ENCODE data around the gene TPX2. TPM values are rescaled to one million over a fixed set of nuclear protein-coding genes. Genes with fewer than 3 reads are reported as not detected.
A peak's percentile ranks its signal among the peaks of the same experiment; 100 is the strongest.

Gene TPX2, protein sequence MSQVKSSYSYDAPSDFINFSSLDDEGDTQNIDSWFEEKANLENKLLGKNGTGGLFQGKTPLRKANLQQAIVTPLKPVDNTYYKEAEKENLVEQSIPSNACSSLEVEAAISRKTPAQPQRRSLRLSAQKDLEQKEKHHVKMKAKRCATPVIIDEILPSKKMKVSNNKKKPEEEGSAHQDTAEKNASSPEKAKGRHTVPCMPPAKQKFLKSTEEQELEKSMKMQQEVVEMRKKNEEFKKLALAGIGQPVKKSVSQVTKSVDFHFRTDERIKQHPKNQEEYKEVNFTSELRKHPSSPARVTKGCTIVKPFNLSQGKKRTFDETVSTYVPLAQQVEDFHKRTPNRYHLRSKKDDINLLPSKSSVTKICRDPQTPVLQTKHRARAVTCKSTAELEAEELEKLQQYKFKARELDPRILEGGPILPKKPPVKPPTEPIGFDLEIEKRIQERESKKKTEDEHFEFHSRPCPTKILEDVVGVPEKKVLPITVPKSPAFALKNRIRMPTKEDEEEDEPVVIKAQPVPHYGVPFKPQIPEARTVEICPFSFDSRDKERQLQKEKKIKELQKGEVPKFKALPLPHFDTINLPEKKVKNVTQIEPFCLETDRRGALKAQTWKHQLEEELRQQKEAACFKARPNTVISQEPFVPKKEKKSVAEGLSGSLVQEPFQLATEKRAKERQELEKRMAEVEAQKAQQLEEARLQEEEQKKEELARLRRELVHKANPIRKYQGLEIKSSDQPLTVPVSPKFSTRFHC
- 10 to 100 TPM; 44.9 to 53.9 (median 49.4) TPM for polyA plus RNA-seq (ENCODE audit: insufficient read length in 3 of 3)
- long read RNA-seq, donor 1, transcript TPX2-201 (18 exons, 3,497 nt): major isoform, 6 of 6 reads
- long read RNA-seq, donor 1, partial matches to known transcripts: 0 of 6 reads
- long read RNA-seq, donor 1, other reads (novel, unspliced or antisense): 0 of 6 reads
- long read RNA-seq, donor 2, transcript TPX2-201 (18 exons, 3,497 nt): major isoform, 6 of 11 reads
- long read RNA-seq, donor 2, partial matches to known transcripts: 5 of 11 reads
- long read RNA-seq, donor 2, other reads (novel, unspliced or antisense): 0 of 11 reads
- long read RNA-seq, donor 3, partial matches to known transcripts: 5 of 5 reads
- long read RNA-seq, donor 3, other reads (novel, unspliced or antisense): 0 of 5 reads
- long read RNA-seq, donor 4, transcript TPX2-201 (18 exons, 3,497 nt): major isoform, 9 of 9 reads
- long read RNA-seq, donor 4, partial matches to known transcripts: 0 of 9 reads
- long read RNA-seq, donor 4, other reads (novel, unspliced or antisense): 0 of 9 reads
- long read RNA-seq, donor 5: 0 reads
- long read RNA-seq, donor 6, transcript TPX2-201 (18 exons, 3,497 nt): major isoform, 5 of 10 reads
- long read RNA-seq, donor 6, partial matches to known transcripts: 5 of 10 reads
- long read RNA-seq, donor 6, other reads (novel, unspliced or antisense): 0 of 10 reads
- long read RNA-seq, donor 7, partial matches to known transcripts: 0 of 3 reads
- long read RNA-seq, donor 7, other reads (novel, unspliced or antisense): 0 of 3 reads
- long read RNA-seq, donor 8, partial matches to known transcripts: 0 of 2 reads
- long read RNA-seq, donor 8, other reads (novel, unspliced or antisense): 0 of 2 reads
- long read RNA-seq, donor 9, transcript TPX2-201 (18 exons, 3,497 nt): major isoform, 7 of 14 reads
- long read RNA-seq, donor 9, partial matches to known transcripts: 7 of 14 reads
- long read RNA-seq, donor 9, other reads (novel, unspliced or antisense): 0 of 14 reads
- long read RNA-seq, donor 10, partial matches to known transcripts: 10 of 10 reads
- long read RNA-seq, donor 10, other reads (novel, unspliced or antisense): 0 of 10 reads
- long read RNA-seq, donor 11: 0 reads
- long read RNA-seq, donor 12, transcript TPX2-201 (18 exons, 3,497 nt): major isoform, 8 of 8 reads
- long read RNA-seq, donor 12, partial matches to known transcripts: 0 of 8 reads
- long read RNA-seq, donor 12, other reads (novel, unspliced or antisense): 0 of 8 reads
- long read RNA-seq, donor 13, partial matches to known transcripts: 5 of 8 reads
- long read RNA-seq, donor 13, other reads (novel, unspliced or antisense): 0 of 8 reads
- long read RNA-seq, donor 14, partial matches to known transcripts: 38 of 41 reads
- long read RNA-seq, donor 14, other reads (novel, unspliced or antisense): 0 of 41 reads
- long read RNA-seq, donor 15, transcript TPX2-201 (18 exons, 3,497 nt): major isoform, 7 of 12 reads
- long read RNA-seq, donor 15, partial matches to known transcripts: 5 of 12 reads
- long read RNA-seq, donor 15, other reads (novel, unspliced or antisense): 0 of 12 reads
- long read RNA-seq, donor 16, transcript TPX2-201 (18 exons, 3,497 nt): major isoform, 5 of 10 reads
- long read RNA-seq, donor 16, partial matches to known transcripts: 5 of 10 reads
- long read RNA-seq, donor 16, other reads (novel, unspliced or antisense): 0 of 10 reads

DNA sequence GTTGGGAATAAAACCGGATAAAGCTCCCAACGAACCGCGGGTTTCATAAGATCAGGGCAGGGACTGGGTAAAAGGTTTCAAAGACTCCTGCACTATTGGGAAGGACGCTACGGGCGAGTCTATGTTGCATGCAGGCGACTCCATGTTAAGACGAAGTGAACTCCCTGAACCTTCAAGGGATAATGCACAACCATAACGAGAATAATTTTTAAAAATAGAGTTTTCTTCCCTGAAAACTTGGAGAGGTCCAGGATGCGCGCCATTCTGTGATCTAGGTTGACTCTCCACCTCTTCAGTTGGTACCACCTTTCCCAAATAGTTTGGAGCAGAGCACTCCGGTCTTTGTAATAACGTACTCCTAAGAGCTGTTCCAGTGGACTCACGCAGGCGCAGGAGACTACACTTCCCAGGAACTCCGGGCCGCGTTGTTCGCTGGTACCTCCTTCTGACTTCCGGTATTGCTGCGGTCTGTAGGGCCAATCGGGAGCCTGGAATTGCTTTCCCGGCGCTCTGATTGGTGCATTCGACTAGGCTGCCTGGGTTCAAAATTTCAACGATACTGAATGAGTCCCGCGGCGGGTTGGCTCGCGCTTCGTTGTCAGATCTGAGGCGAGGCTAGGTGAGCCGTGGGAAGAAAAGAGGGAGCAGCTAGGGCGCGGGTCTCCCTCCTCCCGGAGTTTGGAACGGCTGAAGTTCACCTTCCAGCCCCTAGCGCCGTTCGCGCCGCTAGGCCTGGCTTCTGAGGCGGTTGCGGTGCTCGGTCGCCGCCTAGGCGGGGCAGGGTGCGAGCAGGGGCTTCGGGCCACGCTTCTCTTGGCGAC lies at the start of gene TPX2:
Gene TPX2, plus strand, starts transcription at position 562 of the 821 bp plus-strand sequence. CDS start 18,187 bp downstream, outside the sequence.
- DNase-seq: peak; percentile 97

DNA sequence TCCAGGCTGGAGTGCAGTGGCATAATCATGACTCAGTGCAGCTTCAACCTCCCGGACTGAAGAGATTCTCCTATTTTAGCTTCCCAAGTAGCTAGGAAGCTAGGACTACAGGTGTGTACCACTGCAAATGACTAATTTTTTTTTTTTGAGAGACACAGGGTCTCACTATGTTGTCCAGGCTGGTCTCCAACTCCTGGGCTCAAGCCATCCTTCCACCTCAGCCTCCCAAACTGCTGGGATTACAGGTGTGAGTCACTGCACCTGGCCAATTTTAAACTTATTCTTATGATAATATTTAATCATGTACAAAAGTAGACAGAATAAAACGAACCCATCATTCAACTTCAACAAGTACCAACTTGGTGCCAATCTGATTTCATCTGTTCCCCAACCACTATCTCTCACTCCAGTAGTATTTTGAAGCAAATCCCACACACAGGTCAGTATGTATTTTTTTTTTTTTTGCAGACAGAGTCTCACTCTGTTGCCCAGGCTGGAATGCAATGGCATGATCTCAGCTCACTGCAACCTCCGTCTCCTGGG lies 48.9 kb upstream of the TPX2 start:
- no peak for DNase-seq

DNA sequence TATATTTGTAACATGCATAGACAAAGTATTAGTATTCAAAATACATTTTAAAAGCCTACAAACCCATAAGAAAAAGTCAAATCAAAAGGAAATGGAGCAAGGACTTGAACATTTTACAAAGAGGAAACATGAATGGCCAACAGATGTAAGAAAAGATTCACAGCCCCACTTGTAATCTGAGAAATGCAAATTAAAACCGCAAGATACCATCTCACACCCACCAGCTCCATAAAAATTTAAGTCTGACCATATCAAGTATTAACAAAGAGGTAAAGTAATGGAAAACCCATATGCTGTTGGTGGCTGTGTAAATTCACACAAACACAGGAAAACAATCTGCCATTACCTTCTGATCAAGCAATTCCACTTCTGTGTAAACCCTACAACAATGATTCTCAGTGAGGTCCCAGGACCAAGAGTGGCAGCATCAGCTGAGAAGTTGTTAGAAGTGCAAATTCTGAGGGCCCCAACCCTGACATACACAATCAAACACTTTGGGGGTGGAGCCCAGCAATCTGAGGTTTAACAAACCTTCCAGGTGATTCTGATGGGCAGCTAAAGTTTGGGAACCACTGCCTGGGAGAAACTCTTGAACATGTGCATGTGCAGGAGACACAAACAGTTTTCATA lies 47.3 kb upstream of the TPX2 start:
- DNase-seq: no peak

DNA sequence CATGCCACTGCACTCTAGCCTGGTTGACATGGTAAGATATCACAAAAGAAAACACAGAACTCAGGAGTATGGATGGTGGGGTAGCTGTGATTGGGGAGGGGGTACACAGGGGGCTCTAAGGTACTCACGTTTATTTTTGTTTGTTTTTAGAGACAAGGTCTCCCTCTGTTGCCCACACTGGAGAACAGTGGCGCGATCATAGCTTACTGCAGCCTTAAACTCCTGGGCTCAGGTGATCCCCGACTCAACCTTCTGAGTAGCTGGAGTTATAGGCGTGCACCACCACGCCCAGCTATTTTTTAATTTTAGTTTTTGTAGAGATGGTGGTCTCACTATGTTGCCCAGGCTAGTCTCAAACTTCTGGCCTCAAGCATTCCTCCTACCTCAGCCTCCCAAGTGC lies 45.7 kb upstream of the TPX2 start:
- DNase-seq: no peak

DNA sequence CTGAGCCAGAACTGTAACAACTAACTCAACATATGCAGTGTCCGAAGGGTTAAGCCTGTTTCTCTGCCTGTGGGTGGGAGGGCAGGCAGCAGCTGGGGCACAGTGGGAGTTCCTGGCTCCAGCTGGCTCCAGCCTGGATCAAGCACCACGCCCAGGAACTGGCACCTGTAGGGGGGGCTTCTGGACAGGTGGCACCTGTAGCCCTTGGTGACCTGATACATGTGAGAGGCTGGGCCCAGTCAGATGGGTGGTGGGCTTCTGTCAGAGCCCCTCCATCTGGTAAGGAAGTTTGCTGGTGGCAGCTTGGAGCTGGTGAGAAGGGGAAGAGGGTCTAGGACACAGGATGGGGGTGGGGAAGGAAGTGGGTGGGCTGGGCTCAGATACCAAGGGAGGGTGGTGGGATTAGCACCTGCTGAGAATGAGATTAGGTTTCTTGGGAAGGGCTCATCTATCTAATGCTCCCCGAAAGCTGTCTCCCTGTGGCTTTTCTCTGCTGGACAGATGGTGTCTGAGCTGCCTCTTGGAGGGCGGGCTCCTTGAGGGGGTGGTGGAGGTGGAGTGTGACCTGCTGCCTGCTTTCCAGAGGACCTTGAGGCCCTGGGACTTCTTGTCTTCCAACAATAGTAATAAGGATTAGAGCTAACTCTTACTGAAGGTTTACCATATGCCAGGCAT lies 45.0 kb upstream of the TPX2 start:
- no peak for DNase-seq

DNA sequence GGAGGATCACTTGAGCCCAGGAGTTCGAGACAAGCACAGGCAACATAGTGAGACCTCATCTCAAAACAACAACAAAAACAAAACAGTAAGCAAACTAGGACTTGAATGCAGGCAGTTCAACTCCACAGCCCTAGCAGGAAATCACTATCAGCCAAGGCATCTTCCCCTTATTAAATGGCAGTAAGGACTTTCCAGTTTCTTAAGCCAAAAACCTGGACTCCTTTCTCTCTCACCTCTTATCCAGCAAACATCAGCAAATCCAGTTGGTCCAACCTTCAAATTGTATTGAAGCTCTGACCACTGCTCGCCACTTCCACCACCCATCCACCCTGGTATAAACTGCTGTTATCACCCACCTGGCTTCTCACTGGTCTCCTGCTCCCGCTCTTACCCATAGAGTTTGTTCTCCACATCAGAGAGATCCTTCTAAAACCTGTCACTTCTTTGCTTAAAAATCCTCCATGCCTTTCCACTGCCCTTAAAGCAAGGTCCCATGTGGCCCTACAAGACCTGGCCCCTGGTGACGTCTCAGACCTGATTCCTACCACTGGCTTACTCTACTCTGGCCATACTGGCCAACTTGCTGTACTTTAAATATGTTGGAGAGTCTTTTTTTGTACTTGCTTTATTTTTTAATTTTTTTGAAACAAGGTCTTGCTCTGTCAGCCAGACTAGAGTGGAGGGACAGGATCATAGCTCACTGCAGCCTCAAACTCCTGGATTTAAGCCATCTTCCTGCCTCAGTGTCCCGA lies 44.1 kb upstream of the TPX2 start:
- no peak for DNase-seq

DNA sequence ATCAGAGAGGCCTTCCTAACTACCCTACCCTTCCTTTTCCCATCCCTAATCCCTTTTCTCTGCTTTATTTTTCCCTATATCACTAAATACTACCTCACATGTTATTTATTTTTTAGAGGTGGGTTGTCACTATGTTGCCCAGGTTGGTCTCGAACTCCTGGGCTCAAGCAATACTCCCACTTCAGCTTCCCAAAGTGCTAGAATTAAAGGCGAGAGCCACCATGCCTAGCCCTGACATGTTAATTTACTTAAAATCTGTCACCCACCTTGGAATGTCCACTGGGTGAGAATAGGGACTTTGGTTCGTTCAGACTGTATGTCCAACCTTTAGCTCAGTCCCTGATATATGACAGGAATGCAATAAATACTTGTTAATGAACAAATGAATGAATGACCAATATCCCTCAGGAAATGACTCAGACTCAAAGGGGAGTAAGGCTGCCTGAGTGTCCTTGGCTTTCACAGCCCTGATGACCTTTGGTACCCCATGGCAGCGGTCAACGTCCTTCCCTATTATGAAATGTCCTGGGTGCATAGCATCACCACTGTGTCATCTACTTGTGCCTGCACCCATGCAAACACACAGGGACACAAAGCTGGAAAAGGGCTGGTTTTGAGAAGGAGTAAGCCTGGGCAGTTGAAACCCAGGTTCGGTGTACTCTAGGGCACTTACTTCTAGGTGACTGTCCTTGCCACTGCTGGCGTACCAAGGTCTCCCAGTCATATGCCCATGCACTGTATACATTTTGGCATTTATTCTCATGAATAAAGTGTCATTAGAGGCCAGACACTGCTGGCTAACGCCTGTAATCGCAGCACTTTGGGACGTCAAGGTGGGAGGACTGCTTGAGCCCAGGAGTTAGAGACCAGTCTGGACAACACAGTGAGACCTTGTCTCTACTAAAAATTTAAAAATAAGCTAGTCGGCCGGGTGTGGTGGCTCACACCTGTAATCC lies 43.0 kb upstream of the TPX2 start:
- no peak for DNase-seq

DNA sequence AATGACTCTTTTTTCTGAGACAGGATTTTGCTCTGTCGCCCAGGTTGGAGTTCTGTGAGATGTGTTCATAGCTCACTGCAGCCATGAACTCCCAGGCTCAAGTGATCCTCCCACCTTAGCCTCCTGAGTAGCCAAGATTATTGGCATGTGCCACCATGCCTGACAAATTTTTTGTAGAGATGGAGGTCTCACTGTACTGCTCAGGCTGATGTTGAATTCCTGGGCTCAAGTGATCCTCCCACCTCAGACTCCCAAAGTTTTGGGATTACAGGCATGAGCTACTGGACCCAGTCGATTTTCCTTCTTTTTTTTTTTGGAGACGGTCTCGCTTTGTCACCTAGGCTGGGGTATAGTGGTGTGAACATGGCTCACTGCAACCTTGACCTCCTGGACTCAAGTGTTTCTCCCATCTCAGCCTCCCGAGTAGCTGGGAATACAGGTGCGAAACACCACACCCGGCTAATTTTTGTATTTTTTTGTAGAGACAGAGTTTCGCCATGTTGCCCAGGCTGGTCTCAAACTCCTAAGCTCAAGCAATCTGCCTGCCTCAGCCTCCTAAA lies 40.8 kb upstream of the TPX2 start:
- DNase-seq: no peak

DNA sequence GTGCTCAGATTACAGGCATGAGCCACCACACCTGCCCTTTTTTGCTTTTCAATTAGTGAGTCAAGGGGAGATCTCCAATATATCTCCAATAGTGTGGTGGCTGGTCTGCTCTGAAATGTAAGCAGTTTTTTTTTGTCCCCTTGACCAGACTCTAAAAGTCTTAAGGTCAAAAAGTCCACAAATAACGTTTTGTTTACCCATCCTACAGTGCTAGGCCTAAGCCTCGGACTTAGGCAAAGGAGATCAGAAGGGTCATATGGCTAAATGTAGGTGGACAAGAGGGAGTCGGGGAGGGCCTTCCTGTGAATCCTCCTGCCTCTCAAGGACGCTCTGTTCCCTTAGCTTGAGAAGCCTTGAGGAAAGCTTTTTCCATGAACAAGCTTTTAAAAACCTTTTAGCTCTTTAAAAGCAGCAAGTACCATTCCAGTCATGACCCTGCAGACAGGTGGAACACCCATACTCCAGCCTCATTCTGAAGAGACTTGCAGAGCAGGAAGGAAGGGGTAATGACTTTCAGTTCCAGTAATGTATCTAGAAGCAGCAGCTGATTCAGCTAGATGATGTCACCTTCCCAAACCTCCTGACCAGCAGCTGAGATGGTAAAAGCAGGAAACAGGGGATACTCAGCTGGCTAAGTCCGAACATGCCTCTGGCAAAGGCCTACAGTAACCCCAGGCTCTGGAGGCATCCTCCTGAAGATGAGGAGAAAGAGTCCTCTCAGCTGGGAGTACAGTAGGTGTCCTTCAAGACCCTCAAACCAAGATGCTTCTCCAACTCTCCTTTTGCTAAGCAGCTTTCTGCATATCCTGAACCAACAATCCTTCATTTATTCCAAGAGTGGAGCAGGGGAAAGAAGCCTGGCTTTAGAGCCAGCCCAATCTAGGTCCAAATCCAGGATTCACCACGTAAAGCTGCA lies 40.0 kb upstream of the TPX2 start:
- no peak for DNase-seq

DNA sequence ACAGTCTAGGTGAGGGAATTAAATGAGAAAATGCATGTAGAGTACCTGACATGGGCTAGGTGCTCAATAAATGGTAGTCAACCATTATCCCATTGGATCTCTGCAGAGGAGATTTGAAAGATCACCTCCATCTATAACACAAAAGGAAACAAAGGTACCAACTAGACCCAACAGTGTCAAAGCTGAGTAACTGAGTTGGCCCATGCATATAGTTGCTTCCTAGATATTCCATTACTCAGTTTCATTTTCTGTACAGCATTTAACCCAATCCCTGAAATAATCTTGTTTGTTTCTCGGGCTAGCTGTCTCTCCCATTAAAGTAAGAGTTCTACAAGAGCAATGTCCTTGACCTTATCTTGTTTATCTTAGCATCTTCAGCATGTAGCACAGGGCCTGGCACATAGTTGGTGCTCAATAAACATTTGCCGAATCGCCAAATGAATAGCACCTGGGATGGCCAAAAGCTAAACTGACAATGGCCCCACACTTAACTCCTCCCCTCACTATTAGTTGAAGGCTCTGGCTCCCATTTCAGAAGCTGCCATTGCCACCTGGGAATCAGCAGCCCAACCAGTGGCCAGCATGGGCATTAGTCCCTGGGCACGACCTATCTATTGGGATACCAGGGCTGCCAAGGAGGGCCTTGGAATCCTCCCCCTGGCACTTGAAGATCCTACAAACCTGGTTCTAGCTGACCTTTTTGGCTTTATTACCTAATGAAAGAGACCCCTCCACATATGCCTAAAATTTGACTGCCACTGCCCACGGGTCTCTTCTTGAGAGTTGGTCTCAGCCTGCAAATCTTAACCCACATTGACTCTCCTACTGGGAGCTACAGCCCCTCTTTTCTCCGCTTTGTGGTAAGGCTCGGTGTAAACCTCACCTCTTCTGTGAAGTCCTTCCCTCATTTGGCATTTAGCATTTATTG lies 39.0 kb upstream of the TPX2 start:
- no peak for DNase-seq

DNA sequence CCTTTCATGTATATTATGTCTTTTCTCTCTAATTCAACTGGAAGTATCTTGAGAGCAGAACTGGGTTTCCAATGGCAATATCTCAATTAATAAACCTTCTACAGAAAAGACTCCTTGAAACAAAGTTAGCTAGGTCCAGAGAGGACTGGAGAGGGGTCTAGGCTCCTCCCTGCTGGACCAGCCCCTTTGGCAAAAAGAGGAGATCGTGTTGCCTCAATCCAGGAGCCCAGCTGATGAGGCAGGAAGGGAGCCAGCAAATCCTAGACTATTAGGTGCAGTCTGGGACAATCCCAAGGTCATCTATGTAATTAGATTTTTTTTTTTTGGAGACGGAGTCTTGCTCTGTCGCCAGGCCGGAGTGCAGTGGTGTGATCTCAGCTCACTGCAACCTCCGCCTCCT lies 38.3 kb upstream of the TPX2 start:
- DNase-seq: no peak

DNA sequence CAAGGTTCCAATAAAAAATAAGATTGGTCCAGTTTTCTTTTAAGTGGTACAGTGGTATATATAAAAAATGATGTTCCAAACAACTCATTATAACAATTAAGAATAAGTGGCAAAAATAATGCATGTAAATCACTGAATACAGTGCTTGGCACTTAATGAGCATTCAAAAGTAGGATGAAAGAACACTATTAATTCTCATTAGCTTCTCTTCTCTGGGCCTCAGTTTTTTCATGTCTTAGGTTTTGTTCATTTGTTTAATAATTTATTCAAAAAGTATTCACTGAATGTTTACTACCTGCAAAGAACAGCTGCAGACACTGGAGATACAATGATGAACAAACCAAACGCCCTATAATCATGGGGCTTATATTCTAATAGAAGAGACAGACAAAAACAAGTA lies 37.5 kb upstream of the TPX2 start:
- no peak for DNase-seq
